Measurements from ENCODE around the gene AP3M1.

AP3M1 gene

DNA sequence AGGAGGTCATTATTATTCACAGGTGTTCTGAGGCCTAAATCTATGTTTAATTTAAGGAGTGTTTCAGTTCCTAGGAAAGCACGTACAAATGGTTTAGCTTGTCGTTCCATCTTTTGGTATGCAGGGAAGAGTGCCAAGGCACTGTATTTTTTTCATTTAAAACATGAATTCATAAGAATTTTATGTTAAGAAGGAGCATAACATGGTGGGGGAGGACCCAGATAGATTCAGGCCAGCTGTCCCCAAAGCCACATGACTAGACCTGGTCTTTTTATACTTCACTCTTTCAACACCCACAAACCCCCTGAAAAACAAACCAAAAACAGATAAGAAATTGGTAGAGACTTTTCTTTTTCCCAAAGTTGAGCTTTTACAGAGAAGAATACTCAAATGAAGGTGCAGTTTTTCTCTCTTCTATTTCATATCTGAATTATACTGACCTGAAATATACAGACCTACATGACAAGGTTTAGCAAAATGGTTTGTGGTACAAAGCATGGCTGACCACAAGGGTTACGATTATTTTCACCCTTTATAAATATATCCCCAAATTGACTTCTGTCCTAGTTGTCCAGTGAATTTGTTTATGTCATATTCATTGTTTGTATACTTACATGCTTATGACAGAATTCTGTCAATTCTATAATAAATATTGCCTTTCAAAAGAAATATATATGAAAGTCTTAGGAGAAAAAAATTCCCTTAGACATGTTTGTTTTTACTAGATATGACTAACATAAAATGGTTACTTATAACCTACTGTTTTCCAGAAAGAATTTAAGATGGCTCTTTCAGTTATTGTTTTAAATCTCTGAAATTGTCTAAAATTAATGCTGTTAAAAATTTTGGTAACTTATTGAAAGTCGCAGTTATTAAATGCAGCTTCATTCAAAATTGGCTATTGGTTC is 71.3 kb downstream of the AP3M1 start:
- no peak for DNase-seq

DNA sequence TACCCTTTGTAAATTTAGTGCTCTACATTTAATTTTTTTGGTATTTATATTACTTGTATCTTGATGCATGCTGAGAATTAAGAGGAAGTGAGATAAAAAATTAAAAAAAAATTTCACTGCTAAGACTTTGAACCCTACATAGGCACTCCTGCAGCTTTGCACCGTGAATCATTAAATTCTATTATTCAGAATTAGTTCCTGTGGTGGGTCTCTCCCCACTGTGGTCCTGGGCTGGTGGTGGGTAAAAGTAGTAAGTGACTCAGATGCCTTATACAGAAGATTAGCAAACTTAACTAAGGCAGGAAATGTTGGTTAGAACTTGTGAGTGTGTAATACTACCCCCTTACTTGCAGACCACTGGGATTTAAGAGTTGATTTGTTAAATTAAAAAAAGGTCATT is 72.6 kb downstream of the AP3M1 start:
- no peak for DNase-seq

DNA sequence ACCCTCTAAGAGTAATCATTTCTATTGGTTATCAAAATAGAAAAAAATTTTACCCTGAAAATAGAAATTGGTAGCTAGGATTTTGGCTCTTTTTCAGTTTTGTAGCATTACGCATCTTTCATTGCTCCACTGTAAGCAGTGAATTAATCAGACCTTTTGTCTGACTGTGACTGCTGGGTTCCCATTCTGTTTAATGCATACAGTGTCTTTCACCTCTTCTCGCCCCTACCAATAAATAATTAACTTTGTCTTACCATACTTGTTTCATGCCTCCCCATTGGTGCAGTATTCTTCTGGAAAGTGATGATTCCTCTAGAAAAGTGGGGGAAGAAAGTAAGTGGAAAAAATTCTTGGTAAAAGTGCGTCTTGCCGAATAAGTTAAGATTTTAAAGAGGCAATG is 73.2 kb downstream of the AP3M1 start:
- no peak for DNase-seq

GRCh38 chr10:74076961-74077360 is 73.7 kb downstream of the AP3M1 start:
- DNase-seq, result no peak

GRCh38 chr10:74075906-74076305 is 74.7 kb downstream of the AP3M1 start:
- no peak for DNase-seq

DNA sequence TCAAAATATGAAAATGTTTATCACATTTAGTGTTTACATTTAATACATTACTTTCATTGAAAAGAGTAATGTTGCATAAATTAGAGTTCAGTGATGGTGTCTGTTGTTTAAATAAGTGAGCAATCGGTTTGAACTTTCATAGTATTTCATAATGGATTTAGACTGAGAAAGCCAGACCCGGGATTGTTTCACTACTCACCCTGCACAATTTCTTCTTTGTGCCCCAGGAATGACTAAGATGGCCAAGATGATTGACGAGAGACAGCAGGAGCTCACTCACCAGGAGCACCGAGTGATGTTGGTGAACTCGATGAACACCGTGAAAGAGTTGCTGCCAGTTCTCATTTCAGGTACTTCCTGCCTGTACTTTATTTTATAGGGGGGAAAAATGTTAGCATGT is 78.1 kb downstream of the AP3M1 start:
- no peak for DNase-seq

DNA sequence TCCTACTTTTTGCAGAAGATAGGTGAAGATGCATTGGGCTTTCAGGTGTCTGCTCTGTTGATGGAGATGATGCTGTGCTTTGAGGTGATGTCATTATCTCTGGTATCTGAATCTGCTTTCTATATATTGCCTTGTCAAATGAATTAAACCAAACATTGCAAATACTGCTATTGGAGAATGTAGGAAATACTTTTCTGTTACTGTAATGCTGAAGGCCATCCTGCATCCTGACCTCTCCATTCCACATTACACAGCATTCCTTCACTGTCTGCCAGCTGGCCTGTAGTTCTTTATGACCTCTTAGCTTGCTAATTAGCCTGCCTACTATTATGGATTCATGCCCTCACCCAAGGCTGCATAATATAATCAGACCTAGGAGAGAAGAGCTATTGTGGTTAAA is 79.5 kb downstream of the AP3M1 start:
- no peak for DNase-seq

Data from central memory CD4-positive, alpha-beta T cell (primary cell).